Tibial nerve (tissue), 4 donors: ENCODE results near the gene UBASH3A.

Source experiments
- EP300 ChIP-seq, 2 donors: sonication (generic); formaldehyde crosslinking; IDR thresholded peaks; one replicate each; pipeline ENCODE4 v1.6.1; 2017; ENCODE audit warnings: antibody characterized with exemption in 2 of 2, mild to moderate bottlenecking in 1 of 2
- TF ChIP-seq, protein P1 (sequence below), 5 experiments: fragments of 200-600 bp in 3 of 5; fragments of 450-650 bp in 2 of 5; sonication (generic) in 3 of 5; IDR thresholded peaks; one replicate each; pipeline ENCODE4 v1.5.1; 2016 to 2019; ENCODE audit warnings: antibody characterized with exemption in 5 of 5, mild to moderate bottlenecking in 3 of 5, moderate library complexity in 2 of 5

DNA sequence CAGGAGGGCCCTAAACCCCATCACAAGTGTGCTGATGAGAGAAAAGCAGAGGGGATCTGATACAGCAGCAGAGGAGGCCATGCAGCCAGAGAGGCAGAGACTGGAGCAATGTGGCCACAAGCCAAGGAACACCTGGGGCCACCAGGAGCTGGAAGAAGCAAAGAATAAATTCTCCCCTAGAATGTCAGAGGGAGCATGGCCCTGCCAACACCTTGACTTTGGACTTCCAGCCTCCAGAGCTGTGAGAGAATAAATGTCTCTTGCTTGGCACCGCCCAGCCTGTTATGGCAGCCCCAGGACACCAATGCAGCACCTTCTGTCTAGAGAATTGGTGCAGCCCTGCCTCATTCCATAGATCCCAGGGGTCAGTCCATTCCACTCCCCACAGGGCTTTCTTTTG is 25.3 kb downstream of the UBASH3A start:
- TF ChIP-seq, protein P1, sequence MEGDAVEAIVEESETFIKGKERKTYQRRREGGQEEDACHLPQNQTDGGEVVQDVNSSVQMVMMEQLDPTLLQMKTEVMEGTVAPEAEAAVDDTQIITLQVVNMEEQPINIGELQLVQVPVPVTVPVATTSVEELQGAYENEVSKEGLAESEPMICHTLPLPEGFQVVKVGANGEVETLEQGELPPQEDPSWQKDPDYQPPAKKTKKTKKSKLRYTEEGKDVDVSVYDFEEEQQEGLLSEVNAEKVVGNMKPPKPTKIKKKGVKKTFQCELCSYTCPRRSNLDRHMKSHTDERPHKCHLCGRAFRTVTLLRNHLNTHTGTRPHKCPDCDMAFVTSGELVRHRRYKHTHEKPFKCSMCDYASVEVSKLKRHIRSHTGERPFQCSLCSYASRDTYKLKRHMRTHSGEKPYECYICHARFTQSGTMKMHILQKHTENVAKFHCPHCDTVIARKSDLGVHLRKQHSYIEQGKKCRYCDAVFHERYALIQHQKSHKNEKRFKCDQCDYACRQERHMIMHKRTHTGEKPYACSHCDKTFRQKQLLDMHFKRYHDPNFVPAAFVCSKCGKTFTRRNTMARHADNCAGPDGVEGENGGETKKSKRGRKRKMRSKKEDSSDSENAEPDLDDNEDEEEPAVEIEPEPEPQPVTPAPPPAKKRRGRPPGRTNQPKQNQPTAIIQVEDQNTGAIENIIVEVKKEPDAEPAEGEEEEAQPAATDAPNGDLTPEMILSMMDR (IDR thresholded peaks at IDR 0.05) = no peak
- no peak for TF ChIP-seq EP300 (IDR thresholded peaks at IDR 0.05)
